GM18520 (cell line): ENCODE data around the gene UBAC2.
"Not testable (repeated sequence)": the region's sequence is repeated elsewhere in the genome, so short reads cannot be mapped to it uniquely, and the experiment has no call there.

Experiments used
- ATAC-seq: cut with Tn5 transposase; IDR thresholded peaks from one replicate; pipeline ENCODE4 v1.9.1; 2021; ENCODE audit not compliant: unreplicated experiment

The UBAC2 gene

GRCh38 chr13:99408703-99409000 lies 208.0 kb downstream of the UBAC2 start:
- no peak for ATAC-seq

- ATAC-seq: not testable (repeated sequence)
Observed at GRCh38 chr13:99409461-99410083, 208.9 kb downstream of the UBAC2 start.

GRCh38 chr13:99410646-99411475 lies 210.2 kb downstream of the UBAC2 start:
- ATAC-seq: not testable (repeated sequence)

GRCh38 chr13:99412856-99413255 lies 212.2 kb downstream of the UBAC2 start:
- ATAC-seq: no peak

GRCh38 chr13:99414048-99414995 lies 213.7 kb downstream of the UBAC2 start:
- ATAC-seq: no peak

- no peak for ATAC-seq
Observed at GRCh38 chr13:99415014-99415650, 214.5 kb downstream of the UBAC2 start.

- no peak for ATAC-seq
Observed at GRCh38 chr13:99415851-99416331, 215.2 kb downstream of the UBAC2 start.

- no peak for ATAC-seq
Observed at GRCh38 chr13:99416411-99417121, 215.9 kb downstream of the UBAC2 start.

GRCh38 chr13:99417201-99418102 lies 216.8 kb downstream of the UBAC2 start:
- ATAC-seq: no peak

- ATAC-seq: no peak
Observed at GRCh38 chr13:99418103-99418842, 217.6 kb downstream of the UBAC2 start.

- ATAC-seq: no peak
Observed at GRCh38 chr13:99418843-99419140, 218.1 kb downstream of the UBAC2 start.

- ATAC-seq: no peak
Observed at GRCh38 chr13:99419591-99420243, 219.1 kb downstream of the UBAC2 start.

- ATAC-seq: no peak
Observed at GRCh38 chr13:99421271-99421670, 220.6 kb downstream of the UBAC2 start.

GRCh38 chr13:99421758-99422585 lies 221.3 kb downstream of the UBAC2 start:
- ATAC-seq: no peak

GRCh38 chr13:99422586-99423220 lies 222.0 kb downstream of the UBAC2 start:
- no peak for ATAC-seq

- no peak for ATAC-seq
Observed at GRCh38 chr13:99425485-99426341, 225.1 kb downstream of the UBAC2 start.
